ENCODE data around the gene GBX2. TPM values are rescaled to one million over a fixed set of nuclear protein-coding genes. Genes with fewer than 3 reads are reported as not detected.

The GBX2 gene
- total RNA-seq, 1 experiment from 2014 or later = 0.31 TPM

- no peaks in the 10 kb centered on the region for H3K79me1 ChIP-seq (ENCODE audit: insufficient read depth, low read depth, low read length, poor library complexity, severe bottlenecking)
- no peak overlapping the region for H2BK20ac ChIP-seq (ENCODE audit: low read depth, low read length, poor library complexity, severe bottlenecking)
- peaks cover 0 to 3% (median 0%) of the 10 kb centered on the region in 3 experiments; a peak in 1 of 7 replicates for H3K36me3 Mint-ChIP-seq (ENCODE audit: insufficient read depth in 1 of 3, low read depth in 3 of 3)
- no peak overlapping the region for H3K56ac ChIP-seq (ENCODE audit: insufficient read length, low read depth, low read length)
- no peak overlapping the region for H3K4ac ChIP-seq (ENCODE audit: low read depth, low read length)
- no peak overlapping the region for H3K27ac Mint-ChIP-seq
- H3K4me1 Mint-ChIP-seq = peaks cover 40 to 42% of the 10 kb centered on the region in 2 experiments
- no peak overlapping the region for H3K18ac ChIP-seq (ENCODE audit: insufficient read length, low read depth, low read length)
- H3K79me2 ChIP-seq (ENCODE audit: insufficient read depth, low read length) = no peaks in the 10 kb centered on the region
- no peak overlapping the region for H3K27ac ChIP-seq (ENCODE audit: insufficient read length, low read depth, low read length)
- H2BK120ac ChIP-seq (ENCODE audit: low read depth, low read length, poor library complexity, severe bottlenecking) = no peak overlapping the region
- H3K23ac ChIP-seq (ENCODE audit: insufficient read length, low read depth, low read length) = no peak overlapping the region
- no peak overlapping the region for H3K14ac ChIP-seq (ENCODE audit: insufficient read depth, low read length)
- no peak overlapping the region for H2BK5ac ChIP-seq (ENCODE audit: insufficient read length, low read length)
- H3K27me3 Mint-ChIP-seq (ENCODE audit: low read depth) = peaks cover 97% of the 10 kb centered on the region
- H3K4me3 Mint-ChIP-seq = peak overlapping the region in 1 of 2 experiments; percentile 42; a peak in 1 of 5 replicates
- H3T11ph ChIP-seq (ENCODE audit: low read length) = no peak overlapping the region
- no peaks in the 10 kb centered on the region for H3K9me3 Mint-ChIP-seq
- TF ChIP-seq CTCF (conservative IDR thresholded peaks at IDR 0.05) = no peak
- H4K91ac ChIP-seq (ENCODE audit: insufficient read length, low read depth, low read length) = no peak overlapping the region
- no peak overlapping the region for H3K4me2 ChIP-seq (ENCODE audit: insufficient read depth, insufficient read length, low read length)
- peaks cover 10% of the 10 kb centered on the region for H3K23me2 ChIP-seq (ENCODE audit: insufficient read length, low read depth, low read length, poor library complexity, severe bottlenecking)
- H4K5ac ChIP-seq (ENCODE audit: insufficient read length, low read depth, low read length) = no peak overlapping the region
- H3K27me3 ChIP-seq (ENCODE audit: insufficient read depth, low read length) = peaks cover 60% of the 10 kb centered on the region
- H3K9me3 ChIP-seq (ENCODE audit: control insufficient read depth, low read depth, low read length) = no peaks in the 10 kb centered on the region
- H3K9ac ChIP-seq (ENCODE audit: extremely low read depth, insufficient read length, low read length) = no peak overlapping the region
- no peak overlapping the region; the same call in 1 of the 2 replicates for H2BK15ac ChIP-seq (ENCODE audit: low read depth, low read length)
- no peaks in the 10 kb centered on the region for H4K20me1 ChIP-seq (ENCODE audit: control insufficient read depth, insufficient read depth, insufficient read length)
- DNase-seq = no peak
- H2AFZ ChIP-seq (ENCODE audit: low read length) = no peak overlapping the region
- peaks cover 4% of the 10 kb centered on the region; the same call in 1 of the 2 replicates for H3K4me1 ChIP-seq (ENCODE audit: insufficient read depth, low read length)
- WGBS (ENCODE audit: extremely low coverage, insufficient read length, low lambda C conversion rate) = no CpG with 5 or more reads among the region's 22 CpGs
- H2AK5ac ChIP-seq (ENCODE audit: insufficient read length, low read length) = no peak overlapping the region
- H4K8ac ChIP-seq (replicated peaks; ENCODE audit: insufficient read length, low read depth, low read length) = no peak overlapping the region
- H2BK12ac ChIP-seq (ENCODE audit: insufficient read length, low read depth, low read length) = no peak overlapping the region
These were observed 7.7 kb downstream of the GBX2 start for GRCh38 chr2:236160366-236161081.
